Activated T-cell treated with anti-CD3 and anti-CD28 coated beads, Interleukin-2, amount 50 U/mL, for 72 hours (primary cell): ENCODE measurements around the gene VPS11. TPM values are rescaled to one million over a fixed set of nuclear protein-coding genes. Genes with fewer than 3 reads are reported as not detected.
A peak's percentile ranks its signal among the peaks of the same experiment; 100 is the strongest.

Experiments
- ATAC-seq, 2 donors: fragments of 150-1000 bp; cut with Tn5 transposase; replicated peaks in 1 of 2; 2 replicates each; pipeline ENCODE4 v1.10.0; 2021; ENCODE audit warnings: moderate library complexity in 2 of 2, mild to moderate bottlenecking in 1 of 2
- DNase-seq, 2 donors: peaks; one replicate each; pipeline ENCODE4 v3.0.0; 2021 to 2022; ENCODE audit warnings: mixed read lengths in 1 of 2
- H3K27ac Mint-ChIP-seq: one replicate; pipeline ENCODE4 v1.8.0; 2022; ENCODE audit warnings: mild to moderate bottlenecking, moderate library complexity, mixed read lengths
- H3K27me3 Mint-ChIP-seq: one replicate; pipeline ENCODE4 v1.8.0; 2022; ENCODE audit warnings: low read depth, mixed read lengths
- H3K36me3 Mint-ChIP-seq, 2 donors: one replicate each; pipeline ENCODE4 v1.8.0; 2022; ENCODE audit warnings: mixed read lengths in 2 of 2, mild to moderate bottlenecking in 1 of 2; ENCODE audit not compliant: insufficient read depth in 2 of 2
- H3K4me1 Mint-ChIP-seq: one replicate; pipeline ENCODE4 v1.8.0; 2022; ENCODE audit warnings: low read depth, mixed read lengths
- H3K4me3 Mint-ChIP-seq, 2 donors: one replicate each; pipeline ENCODE4 v1.8.0; 2022; ENCODE audit warnings: mild to moderate bottlenecking in 2 of 2, mixed read lengths in 2 of 2, moderate library complexity in 2 of 2
- H3K9me3 Mint-ChIP-seq, 2 donors: one replicate each; pipeline ENCODE4 v1.8.0; 2022; ENCODE audit warnings: mixed read lengths in 2 of 2
- total RNA-seq, 2 donors: library from RNA; stranded (reverse); gene quantifications; one replicate each; pipeline ENCODE4 v1.2.3, GENCODE V29; 2022

VPS11 gene
- total RNA-seq: 10 to 100 TPM; 24.0 to 24.2 TPM

- Mint-ChIP-seq H3K4me3 (peak within 1 kb of the TSS; percentile 95 to 99), H3K27ac (peak within 1 kb of the TSS; percentile 99), H3K36me3 (peaks cover 0 to 2% of the 10 kb centered on the region in 2 donors), H3K9me3 (no peaks in the 10 kb centered on the region), H3K27me3 (no peaks in the 10 kb centered on the region), H3K4me1 (peaks cover 43% of the 10 kb centered on the region)
- peak; percentile 98 to 99 for DNase-seq
- peak; percentile 99 for ATAC-seq
Measured at GRCh38 chr11:119067371-119068222, at the start of gene VPS11. VPS11 (plus strand) TSS chr11:119067818; CDS start chr11:119067824, 6 bp downstream.

GRCh38 chr11:119018074-119018938, 49.3 kb upstream of the VPS11 start, which contains the start of the genes RPS25 and TRAPPC4:
RPS25 (minus strand) TSS chr11:119018343; CDS start chr11:119018284, 59 bp downstream.
TRAPPC4 (plus strand) TSS chr11:119018766; CDS start chr11:119018796, 30 bp downstream.
- ATAC-seq: peak; percentile 92
- no peaks in the 10 kb centered on the region for H3K9me3 Mint-ChIP-seq
- peaks cover 21 to 40% of the 10 kb centered on the region in 2 donors for H3K36me3 Mint-ChIP-seq

GRCh38 chr11:119019996-119020395, 47.6 kb upstream of the VPS11 start:
- Mint-ChIP-seq H3K9me3 (no peaks in the 10 kb centered on the region), H3K36me3 (peaks cover 21 to 34% of the 10 kb centered on the region in 2 donors), H3K27ac (peak overlapping the region; percentile 99), H3K4me3 (peak overlapping the region; percentile 96 to 98), H3K27me3 (no peaks in the 10 kb centered on the region), H3K4me1 (peaks cover 69% of the 10 kb centered on the region)
- DNase-seq: no peak
- no peak for ATAC-seq

More at GRCh38 chr11:119018074-119018938, 49.3 kb upstream of the VPS11 start, which contains the start of the genes RPS25 and TRAPPC4:
- Mint-ChIP-seq H3K27me3 (no peaks in the 10 kb centered on the region), H3K4me3 (peak within 1 kb of the TSS; percentile 96 to 98), H3K4me1 (peaks cover 61% of the 10 kb centered on the region), H3K27ac (peak within 1 kb of the TSS; percentile 99)
- peak; percentile 94 to 97 for DNase-seq

- Mint-ChIP-seq H3K4me1 (peaks cover 60% of the 10 kb centered on the region), H3K4me3 (peak overlapping the region; percentile 64 to 96), H3K36me3 (peaks cover 17 to 33% of the 10 kb centered on the region in 2 donors), H3K9me3 (no peaks in the 10 kb centered on the region), H3K27ac (peak overlapping the region; percentile 86), H3K27me3 (no peaks in the 10 kb centered on the region)
- no peak for DNase-seq
- no peak for ATAC-seq
Measured at GRCh38 chr11:119021631-119022030, 46.0 kb upstream of the VPS11 start.

- Mint-ChIP-seq H3K9me3 (no peaks in the 10 kb centered on the region), H3K36me3 (peaks cover 9 to 22% of the 10 kb centered on the region in 2 donors), H3K4me1 (peaks cover 57% of the 10 kb centered on the region), H3K27ac (peak overlapping the region; percentile 91), H3K27me3 (no peaks in the 10 kb centered on the region), H3K4me3 (peak overlapping the region in 1 of 2 donors; percentile 47)
- DNase-seq (no peak), ATAC-seq (no peak)
Measured at GRCh38 chr11:119023741-119024140, 43.9 kb upstream of the VPS11 start.

GRCh38 chr11:119024430-119025098, 43.1 kb upstream of the VPS11 start:
- peaks cover 61% of the 10 kb centered on the region for H3K4me1 Mint-ChIP-seq
- H3K36me3 Mint-ChIP-seq: peaks cover 9 to 22% of the 10 kb centered on the region in 2 donors
- DNase-seq (no peak), ATAC-seq (no peak)
- no peak overlapping the region for H3K4me3 Mint-ChIP-seq
- peak overlapping the region; percentile 73 for H3K27ac Mint-ChIP-seq
- H3K27me3 Mint-ChIP-seq: no peaks in the 10 kb centered on the region
- no peaks in the 10 kb centered on the region for H3K9me3 Mint-ChIP-seq

GRCh38 chr11:119025099-119025473, 42.5 kb upstream of the VPS11 start:
- no peaks in the 10 kb centered on the region for H3K27me3 Mint-ChIP-seq
- DNase-seq (no peak), ATAC-seq (no peak)
- H3K9me3 Mint-ChIP-seq: no peaks in the 10 kb centered on the region
- H3K36me3 Mint-ChIP-seq: peaks cover 7 to 20% of the 10 kb centered on the region in 2 donors
- H3K27ac Mint-ChIP-seq: peak overlapping the region; percentile 49
- no peak overlapping the region for H3K4me3 Mint-ChIP-seq
- peaks cover 61% of the 10 kb centered on the region for H3K4me1 Mint-ChIP-seq

GRCh38 chr11:119025541-119025940, 42.1 kb upstream of the VPS11 start:
- Mint-ChIP-seq H3K4me3 (no peak overlapping the region), H3K27me3 (no peaks in the 10 kb centered on the region), H3K36me3 (peaks cover 7 to 20% of the 10 kb centered on the region in 2 donors), H3K27ac (peak overlapping the region; percentile 49), H3K4me1 (peaks cover 57% of the 10 kb centered on the region), H3K9me3 (no peaks in the 10 kb centered on the region)
- no peak for ATAC-seq
- DNase-seq: no peak

GRCh38 chr11:119025978-119026766, 41.4 kb upstream of the VPS11 start:
- Mint-ChIP-seq H3K36me3 (peaks cover 7 to 20% of the 10 kb centered on the region in 2 donors), H3K4me3 (no peak overlapping the region), H3K4me1 (peaks cover 53% of the 10 kb centered on the region), H3K27me3 (no peaks in the 10 kb centered on the region), H3K27ac (no peak overlapping the region), H3K9me3 (no peaks in the 10 kb centered on the region)
- DNase-seq: no peak
- ATAC-seq: no peak

- peaks cover 50% of the 10 kb centered on the region for H3K4me1 Mint-ChIP-seq
- H3K27me3 Mint-ChIP-seq: no peaks in the 10 kb centered on the region
- H3K4me3 Mint-ChIP-seq: no peak overlapping the region
- H3K36me3 Mint-ChIP-seq: peaks cover 7 to 16% of the 10 kb centered on the region in 2 donors
- H3K27ac Mint-ChIP-seq: no peak overlapping the region
- no peak for ATAC-seq
- H3K9me3 Mint-ChIP-seq: no peaks in the 10 kb centered on the region
- DNase-seq: no peak
Measured at GRCh38 chr11:119026970-119027369, 40.6 kb upstream of the VPS11 start.

- H3K4me3 Mint-ChIP-seq: no peak overlapping the region
- ATAC-seq (no peak), DNase-seq (no peak)
- no peak overlapping the region for H3K27ac Mint-ChIP-seq
- H3K4me1 Mint-ChIP-seq: peaks cover 50% of the 10 kb centered on the region
- no peaks in the 10 kb centered on the region for H3K9me3 Mint-ChIP-seq
- H3K27me3 Mint-ChIP-seq: no peaks in the 10 kb centered on the region
- H3K36me3 Mint-ChIP-seq: peaks cover 7 to 12% of the 10 kb centered on the region in 2 donors
Measured at GRCh38 chr11:119027561-119028345, 39.9 kb upstream of the VPS11 start.
